Measurements from ENCODE around the gene SAP130. TPM values are rescaled to one million over a fixed set of nuclear protein-coding genes. Genes with fewer than 3 reads are reported as not detected.

The SAP130 gene
- total and polyA plus RNA-seq, 2 of the 8 experiments (the other 6 are each of a cell fraction or from before 2014, with no cell fraction given), result 51.4 to 54.3 TPM

DNA sequence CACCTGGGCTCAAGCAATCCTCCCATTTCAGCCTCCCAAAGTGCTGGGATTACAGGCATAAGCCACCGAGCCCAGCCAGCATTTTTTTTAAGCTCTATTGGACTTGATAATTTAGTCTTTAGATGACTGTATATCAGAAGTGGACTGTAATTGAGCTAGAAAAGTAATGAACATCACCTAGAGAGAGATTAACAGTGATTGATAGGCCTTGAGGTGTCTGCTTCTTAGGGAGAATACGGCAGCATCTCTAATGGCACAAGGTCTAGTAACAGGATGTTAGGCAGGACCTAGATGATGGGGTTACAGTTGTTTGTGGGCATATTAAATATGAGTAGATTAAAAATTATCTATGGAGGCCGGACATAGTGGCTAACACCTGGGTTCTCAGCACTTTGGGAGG lies 45.4 kb upstream of the SAP130 start:
- Histone ChIP-seq H4K5ac (ENCODE audit: insufficient read length, low read depth, low read length) (no peak overlapping the region), H4K8ac (ENCODE audit: extremely low read depth, insufficient read depth, low read length) (no peak overlapping the region), H3K27ac (ENCODE audit: low read depth, low read length) (no peak overlapping the region), H3K36me3 (ENCODE audit: control insufficient read depth in 2 of 4, insufficient read depth in 4 of 4, low read length in 3 of 4) (no peaks in the 10 kb centered on the region), H3K79me1 (ENCODE audit: low read depth, low read length) (no peaks in the 10 kb centered on the region), H2BK5ac (ENCODE audit: low read depth, low read length) (no peak overlapping the region), H4K20me1 (replicated peaks in 1 of 2; ENCODE audit: control insufficient read depth in 1 of 2, insufficient read depth in 2 of 2, low read length in 2 of 2) (no peaks in the 10 kb centered on the region), H3K4me1 (replicated peaks in 1 of 4; ENCODE audit: control insufficient read depth in 3 of 4, insufficient read depth in 4 of 4, low read length in 3 of 4) (no peaks in the 10 kb centered on the region), H3K18ac (ENCODE audit: extremely low read depth, low read length) (no peak overlapping the region), H3K79me2 (ENCODE audit: control insufficient read depth in 1 of 2, insufficient read depth in 2 of 2, low read length in 2 of 2) (no peaks in the 10 kb centered on the region), H3K4ac (replicated peaks; ENCODE audit: insufficient read length, low read depth, low read length) (no peak overlapping the region), H2BK20ac (ENCODE audit: low read length) (no peak overlapping the region), H3K9ac (replicated peaks in 1 of 4; ENCODE audit: extremely low read depth in 1 of 4, low read depth in 3 of 4, low read length in 3 of 4) (no peak overlapping the region), H2BK15ac (ENCODE audit: low read length) (no peak overlapping the region), H3K27me3 (replicated peaks in 1 of 4; ENCODE audit: control insufficient read depth in 3 of 4, extremely low read depth in 1 of 4, insufficient read depth in 3 of 4, low read length in 3 of 4) (no peaks in the 10 kb centered on the region), H3K23ac (ENCODE audit: insufficient read length) (no peak overlapping the region), H2BK12ac (ENCODE audit: low read depth, low read length) (no peak overlapping the region), H2AFZ (ENCODE audit: low read length) (no peak overlapping the region), H2BK120ac (replicated peaks; ENCODE audit: low read depth, low read length) (no peak overlapping the region), H3K4me2 (ENCODE audit: insufficient read depth in 1 of 2, low read depth in 2 of 2, low read length in 2 of 2) (no peak overlapping the region), H2AK5ac (ENCODE audit: low read depth, low read length) (no peak overlapping the region), H4K91ac (replicated peaks; ENCODE audit: insufficient read length, low read length) (no peak overlapping the region), H3K4me3 (ENCODE audit: extremely low read depth in 1 of 4, insufficient read depth in 2 of 4, low read depth in 3 of 4, low read length in 4 of 4) (no peak overlapping the region), H3K23me2 (ENCODE audit: low read depth, low read length) (no peaks in the 10 kb centered on the region), H3K9me3 (ENCODE audit: insufficient read depth in 2 of 2, low read depth in 1 of 2, low read length in 1 of 2) (no peaks in the 10 kb centered on the region), H3K56ac (replicated peaks; ENCODE audit: insufficient read length, low read depth, low read length) (no peak overlapping the region), H3K14ac (ENCODE audit: insufficient read length) (no peak overlapping the region)
- ChIA-PET CTCF (ENCODE audit: partially characterized antibody) (interaction anchor here (3.3 kb wide), 1 partner anchor 10 kb away, joined by 19 read pairs; no protein-coding TSS in a partner anchor), POLR2A (ENCODE audit: partially characterized antibody) (no interaction called here)
- FAIRE-seq (no peak), DNase-seq (ENCODE audit: low read depth in 1 of 2, low spot score in 2 of 2) (no peak)
- 83% methylated on average over 3 of the region's 3 CpGs; no CpG with 5 or more reads in 1 of the 2 experiments for WGBS, 2 experiments (ENCODE audit: extremely low coverage in 1 of 2, insufficient coverage in 1 of 2, insufficient read length in 1 of 2, insufficient replicate concordance in 2 of 2, low coverage in 1 of 2, low lambda C conversion rate in 2 of 2, missing lambda C conversion rate in 1 of 2)
- TF ChIP-seq KDM5A (IDR thresholded peaks at IDR 0.05; ENCODE audit: low read length) (no peak), CHD2 (IDR thresholded peaks at IDR 0.05; ENCODE audit: low read length) (no peak), BRCA1 (IDR thresholded peaks at IDR 0.05; ENCODE audit: low read depth, low read length) (no peak), TEAD4 (IDR thresholded peaks at IDR 0.05; ENCODE audit: low read depth, low read length) (no peak), EGR1 (IDR thresholded peaks at IDR 0.05; ENCODE audit: borderline replicate concordance, low read depth, low read length) (no peak), EZH2 (IDR thresholded peaks at IDR 0.05; ENCODE audit: low read depth, low read length, severe bottlenecking) (no peak), SP4 (IDR thresholded peaks at IDR 0.05; ENCODE audit: low read length) (no peak), EP300 (IDR thresholded peaks at IDR 0.05; ENCODE audit: borderline replicate concordance in 1 of 2, low read depth in 2 of 2, low read length in 2 of 2) (no peak), HDAC2 (IDR thresholded peaks at IDR 0.05; ENCODE audit: borderline replicate concordance in 1 of 2, low read depth in 2 of 2, low read length in 2 of 2) (no peak), RFX5 (IDR thresholded peaks at IDR 0.05; ENCODE audit: borderline replicate concordance, low read depth, low read length) (no peak)
- TF ChIP-seq, protein P1, sequence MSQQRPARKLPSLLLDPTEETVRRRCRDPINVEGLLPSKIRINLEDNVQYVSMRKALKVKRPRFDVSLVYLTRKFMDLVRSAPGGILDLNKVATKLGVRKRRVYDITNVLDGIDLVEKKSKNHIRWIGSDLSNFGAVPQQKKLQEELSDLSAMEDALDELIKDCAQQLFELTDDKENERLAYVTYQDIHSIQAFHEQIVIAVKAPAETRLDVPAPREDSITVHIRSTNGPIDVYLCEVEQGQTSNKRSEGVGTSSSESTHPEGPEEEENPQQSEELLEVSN (IDR thresholded peaks at IDR 0.05), result no peak
- TF ChIP-seq, protein P2, sequence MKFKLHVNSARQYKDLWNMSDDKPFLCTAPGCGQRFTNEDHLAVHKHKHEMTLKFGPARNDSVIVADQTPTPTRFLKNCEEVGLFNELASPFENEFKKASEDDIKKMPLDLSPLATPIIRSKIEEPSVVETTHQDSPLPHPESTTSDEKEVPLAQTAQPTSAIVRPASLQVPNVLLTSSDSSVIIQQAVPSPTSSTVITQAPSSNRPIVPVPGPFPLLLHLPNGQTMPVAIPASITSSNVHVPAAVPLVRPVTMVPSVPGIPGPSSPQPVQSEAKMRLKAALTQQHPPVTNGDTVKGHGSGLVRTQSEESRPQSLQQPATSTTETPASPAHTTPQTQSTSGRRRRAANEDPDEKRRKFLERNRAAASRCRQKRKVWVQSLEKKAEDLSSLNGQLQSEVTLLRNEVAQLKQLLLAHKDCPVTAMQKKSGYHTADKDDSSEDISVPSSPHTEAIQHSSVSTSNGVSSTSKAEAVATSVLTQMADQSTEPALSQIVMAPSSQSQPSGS (IDR thresholded peaks at IDR 0.05; ENCODE audit: low read length), result no peak

Measured in H1 (cell line).